HG03342 (cell line): ENCODE results near the gene CACYBP.

Source experiments
- ATAC-seq: cut with Tn5 transposase; IDR thresholded peaks from one replicate; pipeline ENCODE4 v1.9.1; 2021; ENCODE audit warnings: mild to moderate bottlenecking, moderate library complexity; ENCODE audit not compliant: unreplicated experiment

The CACYBP gene

GRCh38 chr1:174999936-175000696 lies at the start of gene CACYBP:
Gene CACYBP, plus strand, starts transcription at chr1:174999947. Its CDS starts 234 bp downstream, at chr1:175000181.
- ATAC-seq = peak; percentile 5

GRCh38 chr1:174953285-174954072 lies 46.3 kb upstream of the CACYBP start:
- ATAC-seq = peak; percentile 40

- ATAC-seq = peak; percentile 31
Observed at GRCh38 chr1:174954073-174954460, 45.7 kb upstream of the CACYBP start.

- ATAC-seq = no peak
Observed at GRCh38 chr1:174954671-174955669, 44.8 kb upstream of the CACYBP start.

- ATAC-seq = no peak
Observed at GRCh38 chr1:174956086-174956485, 43.7 kb upstream of the CACYBP start.

GRCh38 chr1:174956976-174957375 lies 42.8 kb upstream of the CACYBP start:
- ATAC-seq = no peak

GRCh38 chr1:174957829-174958228 lies 41.9 kb upstream of the CACYBP start:
- ATAC-seq = no peak

- ATAC-seq = no peak
Observed at GRCh38 chr1:174958396-174958795, 41.4 kb upstream of the CACYBP start.

GRCh38 chr1:174960362-174960761 lies 39.4 kb upstream of the CACYBP start:
- no peak for ATAC-seq

GRCh38 chr1:174963529-174964125 lies 36.1 kb upstream of the CACYBP start:
- ATAC-seq = no peak

- ATAC-seq = no peak
Observed at GRCh38 chr1:174964261-174964971, 35.3 kb upstream of the CACYBP start.

- no peak for ATAC-seq
Observed at GRCh38 chr1:174964972-174965361, 34.8 kb upstream of the CACYBP start.

- no peak for ATAC-seq
Observed at GRCh38 chr1:174965362-174966007, 34.3 kb upstream of the CACYBP start.

GRCh38 chr1:174966008-174966572 lies 33.7 kb upstream of the CACYBP start:
- no peak for ATAC-seq

GRCh38 chr1:174967845-174968705 lies 31.7 kb upstream of the CACYBP start:
- no peak for ATAC-seq

GRCh38 chr1:174968750-174969244 lies 30.9 kb upstream of the CACYBP start:
- ATAC-seq = peak; percentile 66

- no peak for ATAC-seq
Observed at GRCh38 chr1:174969977-174970376, 29.8 kb upstream of the CACYBP start.

- ATAC-seq = no peak
Observed at GRCh38 chr1:174971466-174971865, 28.3 kb upstream of the CACYBP start.
